Fibroblast of skin of back (primary cell): Measurements from ENCODE around the gene SAMD3.
A peak's percentile ranks its signal among the peaks of the same experiment; 100 is the strongest.
"Not testable (repeated sequence)": the region's sequence is repeated elsewhere in the genome, so short reads cannot be mapped to it uniquely, and the experiment has no call there.

Source experiments
- DNase-seq: peaks from one replicate; pipeline ENCODE4 v3.0.0-alpha.2; 2013

SAMD3 gene

GRCh38 chr6:130129762-130130246 is 92.9 kb downstream of the SAMD3 start:
- DNase-seq, result peak; percentile 79

GRCh38 chr6:130128326-130128725 is 94.4 kb downstream of the SAMD3 start:
- no peak for DNase-seq

GRCh38 chr6:130127195-130127594 is 95.6 kb downstream of the SAMD3 start:
- DNase-seq, result no peak

- DNase-seq, result no peak
Observed at GRCh38 chr6:130122243-130122642, 100.5 kb downstream of the SAMD3 start.

GRCh38 chr6:130120731-130121130 is 102.0 kb downstream of the SAMD3 start:
- DNase-seq, result no peak

GRCh38 chr6:130119211-130119610 is 103.5 kb downstream of the SAMD3 start:
- no peak for DNase-seq

- DNase-seq, result no peak
Observed at GRCh38 chr6:130118236-130118635, 104.5 kb downstream of the SAMD3 start.

GRCh38 chr6:130117187-130117701 is 105.5 kb downstream of the SAMD3 start:
- DNase-seq, result not testable (repeated sequence)

GRCh38 chr6:130116273-130116672 is 106.5 kb downstream of the SAMD3 start:
- no peak for DNase-seq

GRCh38 chr6:130115036-130115435 is 107.7 kb downstream of the SAMD3 start:
- DNase-seq, result no peak

GRCh38 chr6:130113201-130113710 is 109.5 kb downstream of the SAMD3 start:
- DNase-seq, result no peak

- no peak for DNase-seq
Observed at GRCh38 chr6:130111031-130111430, 111.7 kb downstream of the SAMD3 start.

- no peak for DNase-seq
Observed at GRCh38 chr6:130107710-130108109, 115.0 kb downstream of the SAMD3 start.

GRCh38 chr6:130105996-130106704 is 116.6 kb downstream of the SAMD3 start:
- DNase-seq, result no peak

- no peak for DNase-seq
Observed at GRCh38 chr6:130099119-130099518, 123.6 kb downstream of the SAMD3 start.

- DNase-seq, result no peak
Observed at GRCh38 chr6:130098317-130098716, 124.4 kb downstream of the SAMD3 start.
